Cardiac muscle cell (in vitro differentiated cells and primary cell): Measurements from ENCODE around the gene CPZ. TPM values are rescaled to one million over a fixed set of nuclear protein-coding genes. Genes with fewer than 3 reads are reported as not detected.
"Not testable (repeated sequence)": the region's sequence is repeated elsewhere in the genome, so short reads cannot be mapped to it uniquely, and the experiment has no call there.

Experiments
- DNase-seq, 2 donors: peaks; one replicate each; pipeline versions ENCODE4 v3.0.0 to v3.0.0-alpha.2; 2010 to 2017; ENCODE audit warnings: low read depth in 1 of 2, low spot score in 1 of 2
- H3K27ac ChIP-seq: fragments of 200-600 bp; sonication (generic); 2 replicates; pipeline ENCODE4 v1.5.1; 2016
- H3K27me3 ChIP-seq: fragments of 200-600 bp; sonication (generic); 2 replicates; pipeline ENCODE4 v1.6.0; 2016; ENCODE audit warnings: control low read depth
- H3K36me3 ChIP-seq: fragments of 200-600 bp; sonication (generic); 2 replicates; pipeline ENCODE4 v1.5.1; 2016; ENCODE audit warnings: control low read depth
- H3K4me1 ChIP-seq: fragments of 200-600 bp; sonication (generic); 2 replicates; pipeline ENCODE4 v1.8.1; 2017; ENCODE audit warnings: low read depth, mild to moderate bottlenecking, mixed run types
- H3K4me3 ChIP-seq: fragments of 200-600 bp; sonication (generic); 2 replicates; pipeline ENCODE4 v1.5.1; 2016; ENCODE audit warnings: mild to moderate bottlenecking
- H3K9me3 ChIP-seq: fragments of 200-600 bp; sonication (generic); 2 replicates; pipeline ENCODE4 v1.5.1; 2017; ENCODE audit warnings: low read depth, mild to moderate bottlenecking, control low read depth
- polyA plus RNA-seq: library from polyadenylated mRNA; unstranded; fragments of >200 nt; fragmentation: Nextera tagmentation; extraction: Ambion mirVana; gene quantifications from 2 replicates; pipeline ENCODE4 v1.2.1, GENCODE V29; 2016
- total RNA-seq: library from RNA; depleted of rRNA; stranded (reverse); fragments of >200 nt; gene quantifications from 2 replicates; pipeline ENCODE4 v1.2.3, GENCODE V29; 2016
- TF ChIP-seq, protein P1 (sequence below): IDR thresholded peaks from 2 replicates; pipeline ENCODE4 v1.5.1; 2012; ENCODE audit warnings: low read depth, mild to moderate bottlenecking, low read length

Gene CPZ
- total and polyA plus RNA-seq, 2 experiments from 2014 or later: 4.7 to 12.0 TPM

DNA sequence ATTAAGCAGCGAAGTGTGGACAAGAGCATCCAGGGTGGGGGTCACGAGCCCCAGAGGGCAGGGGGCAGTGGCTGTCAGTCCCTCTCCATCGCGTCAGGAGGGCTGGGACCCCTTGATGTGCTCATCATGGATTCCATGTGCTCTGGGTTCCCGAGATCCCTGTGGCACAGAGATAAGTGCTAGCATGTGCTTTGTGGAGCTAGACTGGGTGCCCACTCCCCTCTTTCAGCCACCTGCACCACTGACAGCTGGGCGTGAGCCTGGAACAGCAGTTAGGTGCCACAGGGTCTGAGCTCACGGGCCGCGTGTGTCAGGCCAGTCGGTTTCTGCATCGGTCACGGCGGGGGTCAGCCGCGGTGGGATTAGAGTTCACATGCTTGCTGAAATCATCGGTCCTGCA lies 24.3 kb downstream of the CPZ start:
- Histone ChIP-seq H3K9me3 (no peaks in the 10 kb centered on the region), H3K27me3 (no peaks in the 10 kb centered on the region), H3K4me1 (no peaks in the 10 kb centered on the region), H3K36me3 (no peaks in the 10 kb centered on the region), H3K27ac (no peak overlapping the region), H3K4me3 (no peak overlapping the region)
- DNase-seq: no peak
- TF ChIP-seq, protein P1, sequence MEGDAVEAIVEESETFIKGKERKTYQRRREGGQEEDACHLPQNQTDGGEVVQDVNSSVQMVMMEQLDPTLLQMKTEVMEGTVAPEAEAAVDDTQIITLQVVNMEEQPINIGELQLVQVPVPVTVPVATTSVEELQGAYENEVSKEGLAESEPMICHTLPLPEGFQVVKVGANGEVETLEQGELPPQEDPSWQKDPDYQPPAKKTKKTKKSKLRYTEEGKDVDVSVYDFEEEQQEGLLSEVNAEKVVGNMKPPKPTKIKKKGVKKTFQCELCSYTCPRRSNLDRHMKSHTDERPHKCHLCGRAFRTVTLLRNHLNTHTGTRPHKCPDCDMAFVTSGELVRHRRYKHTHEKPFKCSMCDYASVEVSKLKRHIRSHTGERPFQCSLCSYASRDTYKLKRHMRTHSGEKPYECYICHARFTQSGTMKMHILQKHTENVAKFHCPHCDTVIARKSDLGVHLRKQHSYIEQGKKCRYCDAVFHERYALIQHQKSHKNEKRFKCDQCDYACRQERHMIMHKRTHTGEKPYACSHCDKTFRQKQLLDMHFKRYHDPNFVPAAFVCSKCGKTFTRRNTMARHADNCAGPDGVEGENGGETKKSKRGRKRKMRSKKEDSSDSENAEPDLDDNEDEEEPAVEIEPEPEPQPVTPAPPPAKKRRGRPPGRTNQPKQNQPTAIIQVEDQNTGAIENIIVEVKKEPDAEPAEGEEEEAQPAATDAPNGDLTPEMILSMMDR: no peak

DNA sequence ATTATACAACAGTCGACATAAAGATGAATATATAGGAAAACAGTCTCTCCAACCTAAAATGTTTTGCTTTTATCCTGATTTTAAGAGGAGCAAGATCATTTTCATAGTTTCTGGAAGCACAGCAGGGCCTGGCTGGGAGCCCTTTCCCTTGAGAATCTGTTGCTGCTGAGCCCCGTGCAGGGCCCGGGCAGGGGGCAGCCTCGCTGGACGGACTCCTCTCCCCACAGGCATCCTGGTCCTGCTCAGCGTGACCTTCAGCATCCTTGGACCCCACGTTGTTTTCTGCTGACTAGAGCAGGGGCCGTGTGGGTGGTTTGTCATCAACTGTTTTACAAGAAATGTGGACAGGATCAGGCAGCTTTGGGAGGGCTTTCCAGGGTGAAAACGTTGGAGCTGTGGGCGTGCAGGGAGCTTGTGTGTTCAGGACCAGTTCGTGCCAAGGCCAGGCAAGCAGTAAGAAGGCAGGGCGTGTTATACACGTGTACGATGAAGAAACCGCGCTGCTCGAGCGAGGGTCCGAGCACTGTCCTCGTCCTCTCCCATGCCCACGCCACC lies 25.0 kb downstream of the CPZ start:
- H3K9me3 ChIP-seq: no peaks in the 10 kb centered on the region
- no peak for DNase-seq
- no peak overlapping the region for H3K27ac ChIP-seq
- TF ChIP-seq, protein P1: no peak
- H3K36me3 ChIP-seq: no peaks in the 10 kb centered on the region
- no peaks in the 10 kb centered on the region for H3K27me3 ChIP-seq
- H3K4me3 ChIP-seq: no peak overlapping the region
- no peaks in the 10 kb centered on the region for H3K4me1 ChIP-seq

DNA sequence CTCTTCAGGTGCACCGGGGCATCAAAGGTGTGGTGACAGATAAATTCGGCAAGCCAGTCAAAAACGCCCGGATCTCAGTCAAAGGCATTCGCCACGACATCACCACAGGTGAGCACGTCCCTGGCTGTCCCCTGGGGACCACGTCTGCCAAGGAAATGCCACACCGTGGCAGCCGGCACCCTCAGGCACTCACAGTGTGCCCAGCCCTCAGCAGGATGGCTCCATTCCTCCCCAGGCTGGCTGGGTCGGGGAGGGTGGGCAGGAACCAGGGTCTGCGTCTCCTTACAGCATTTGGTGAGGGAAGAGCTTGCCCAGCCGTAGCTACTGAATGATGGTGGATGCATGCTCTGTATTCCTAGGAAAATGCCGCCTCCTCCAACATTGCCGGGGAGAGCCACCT lies 25.9 kb downstream of the CPZ start:
- Histone ChIP-seq H3K27me3 (no peaks in the 10 kb centered on the region), H3K27ac (no peak overlapping the region), H3K4me1 (no peaks in the 10 kb centered on the region), H3K4me3 (no peak overlapping the region), H3K9me3 (no peaks in the 10 kb centered on the region), H3K36me3 (no peaks in the 10 kb centered on the region)
- TF ChIP-seq, protein P1: no peak
- no peak for DNase-seq

DNA sequence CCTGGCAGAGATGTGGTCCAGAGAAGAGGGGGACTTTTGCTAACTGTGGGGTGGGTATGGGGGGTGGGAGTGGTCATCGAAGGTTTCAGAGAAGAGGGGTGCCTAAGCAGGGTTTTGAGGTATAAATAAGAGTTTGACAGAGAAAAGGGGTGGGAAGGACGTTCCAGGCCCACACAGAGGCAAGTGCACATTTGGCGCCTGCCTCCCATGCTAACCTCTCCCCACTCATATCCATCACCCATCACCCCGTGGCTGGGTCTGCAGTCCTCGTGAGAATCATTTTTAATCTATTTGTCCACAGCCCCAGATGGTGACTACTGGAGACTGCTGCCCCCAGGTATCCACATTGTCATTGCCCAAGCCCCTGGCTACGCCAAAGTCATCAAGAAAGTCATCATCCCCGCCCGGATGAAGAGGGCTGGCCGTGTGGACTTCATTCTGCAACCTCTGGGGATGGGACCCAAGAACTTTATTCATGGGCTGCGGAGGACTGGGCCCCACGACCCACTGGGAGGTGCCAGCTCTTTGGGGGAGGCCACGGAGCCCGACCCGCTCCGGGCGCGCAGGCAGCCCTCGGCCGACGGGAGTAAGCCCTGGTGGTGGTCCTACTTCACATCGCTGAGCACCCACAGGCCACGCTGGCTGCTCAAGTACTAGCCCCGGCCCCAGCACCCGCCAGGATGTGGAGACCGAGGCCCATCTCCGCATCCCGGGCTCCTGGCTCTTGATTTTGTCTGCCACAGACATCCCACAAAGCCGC lies 26.6 kb downstream of the CPZ start:
- DNase-seq: no peak
- TF ChIP-seq, protein P1: no peak
- H3K36me3 ChIP-seq: no peaks in the 10 kb centered on the region

DNA sequence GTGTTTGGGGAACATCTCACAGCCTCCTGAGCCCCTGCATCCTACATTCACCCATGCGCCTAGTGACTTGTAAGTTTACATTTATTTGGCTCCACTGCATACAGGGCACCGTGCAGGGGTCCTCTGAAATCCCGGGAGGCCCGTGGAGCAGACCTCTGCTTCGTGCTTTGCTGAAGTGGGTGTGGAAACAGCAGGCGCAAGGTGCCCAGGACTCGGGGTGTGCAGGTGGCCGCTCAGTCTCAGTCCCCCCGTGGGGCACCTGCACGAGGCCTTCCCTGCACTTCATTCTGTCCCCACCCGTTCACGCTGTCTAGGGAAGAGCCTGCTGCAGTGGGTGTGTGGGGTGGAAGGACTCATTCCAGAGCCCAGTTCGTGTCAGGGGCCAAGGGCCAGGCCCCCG lies 28.6 kb downstream of the CPZ start:
- not testable (repeated sequence) for H3K9me3 ChIP-seq, H3K4me1 ChIP-seq, H3K27ac ChIP-seq, H3K36me3 ChIP-seq, H3K27me3 ChIP-seq, H3K4me3 ChIP-seq, DNase-seq

More for the DNA sequence above, 26.6 kb downstream of the CPZ start:
- Histone ChIP-seq H3K4me3 (no peak overlapping the region), H3K4me1 (no peaks in the 10 kb centered on the region), H3K9me3 (no peaks in the 10 kb centered on the region), H3K27ac (no peak overlapping the region), H3K27me3 (no peaks in the 10 kb centered on the region)

DNA sequence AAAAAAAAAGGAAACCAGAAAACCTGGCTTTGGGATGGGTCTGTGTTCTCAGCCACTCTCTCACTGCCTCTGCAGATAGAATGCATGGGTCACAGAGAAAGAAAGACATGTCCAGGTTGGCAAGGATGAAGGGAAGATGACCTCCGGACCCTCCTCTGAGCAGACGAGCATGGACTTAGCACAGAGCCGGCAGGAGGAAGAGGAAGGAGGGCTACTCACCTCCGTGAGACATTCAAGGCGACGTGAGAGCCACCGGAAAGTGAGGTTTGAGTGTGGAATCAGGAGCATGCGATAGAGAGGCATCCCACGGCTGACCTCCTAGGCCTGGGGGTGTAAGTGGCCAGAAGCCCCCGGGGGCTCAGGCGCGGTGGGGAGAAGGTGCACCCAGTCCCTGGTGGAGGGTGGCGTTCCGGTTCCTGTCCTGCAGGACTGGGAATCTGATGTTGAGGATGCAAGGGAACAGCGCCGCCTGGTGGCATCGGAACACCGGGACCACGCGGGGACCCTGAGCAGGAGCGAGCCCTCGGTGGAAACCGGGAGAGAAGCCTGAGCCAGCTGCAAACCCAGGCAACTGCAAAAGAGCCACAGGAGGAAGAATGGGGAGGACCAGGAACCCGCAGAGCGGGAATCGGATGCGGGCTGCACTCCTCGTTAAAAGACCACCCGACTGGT lies 32.2 kb downstream of the CPZ start:
- not testable (repeated sequence) for H3K27me3 ChIP-seq, DNase-seq, H3K4me1 ChIP-seq, H3K36me3 ChIP-seq, H3K9me3 ChIP-seq, H3K27ac ChIP-seq, H3K4me3 ChIP-seq

DNA sequence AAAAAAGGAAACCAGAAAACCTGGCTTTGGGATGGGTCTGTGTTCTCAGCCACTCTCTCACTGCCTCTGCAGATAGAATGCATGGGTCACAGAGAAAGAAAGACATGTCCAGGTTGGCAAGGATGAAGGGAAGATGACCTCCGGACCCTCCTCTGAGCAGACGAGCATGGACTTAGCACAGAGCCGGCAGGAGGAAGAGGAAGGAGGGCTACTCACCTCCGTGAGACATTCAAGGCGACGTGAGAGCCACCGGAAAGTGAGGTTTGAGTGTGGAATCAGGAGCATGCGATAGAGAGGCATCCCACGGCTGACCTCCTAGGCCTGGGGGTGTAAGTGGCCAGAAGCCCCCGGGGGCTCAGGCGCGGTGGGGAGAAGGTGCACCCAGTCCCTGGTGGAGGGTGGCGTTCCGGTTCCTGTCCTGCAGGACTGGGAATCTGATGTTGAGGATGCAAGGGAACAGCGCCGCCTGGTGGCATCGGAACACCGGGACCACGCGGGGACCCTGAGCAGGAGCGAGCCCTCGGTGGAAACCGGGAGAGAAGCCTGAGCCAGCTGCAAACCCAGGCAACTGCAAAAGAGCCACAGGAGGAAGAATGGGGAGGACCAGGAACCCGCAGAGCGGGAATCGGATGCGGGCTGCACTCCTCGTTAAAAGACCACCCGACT lies 37.8 kb downstream of the CPZ start:
- H3K4me3 ChIP-seq, H3K9me3 ChIP-seq, DNase-seq, H3K36me3 ChIP-seq, H3K4me1 ChIP-seq, H3K27ac ChIP-seq, H3K27me3 ChIP-seq: not testable (repeated sequence)

DNA sequence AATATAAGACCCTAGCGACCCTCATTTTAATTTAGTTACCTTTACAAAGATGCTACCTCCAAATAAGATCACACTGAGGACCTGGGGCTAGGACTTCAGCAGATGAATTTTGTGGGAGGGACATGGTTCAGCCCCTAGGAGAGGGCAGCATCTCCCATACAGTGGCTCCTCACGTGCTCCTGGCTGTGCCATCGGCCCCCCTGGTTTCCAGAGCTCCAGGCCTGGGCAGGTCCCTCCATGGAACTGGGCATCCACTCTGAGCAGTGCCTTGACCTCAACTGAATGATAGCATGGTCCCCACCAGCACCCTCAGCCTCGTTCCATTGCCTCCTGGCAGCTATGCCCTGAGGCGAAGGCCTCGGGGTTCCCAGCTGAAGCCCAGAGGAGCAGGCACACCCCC lies 39.3 kb downstream of the CPZ start:
- DNase-seq, H3K27ac ChIP-seq, H3K4me3 ChIP-seq, H3K36me3 ChIP-seq, H3K9me3 ChIP-seq, H3K27me3 ChIP-seq, H3K4me1 ChIP-seq: not testable (repeated sequence)

DNA sequence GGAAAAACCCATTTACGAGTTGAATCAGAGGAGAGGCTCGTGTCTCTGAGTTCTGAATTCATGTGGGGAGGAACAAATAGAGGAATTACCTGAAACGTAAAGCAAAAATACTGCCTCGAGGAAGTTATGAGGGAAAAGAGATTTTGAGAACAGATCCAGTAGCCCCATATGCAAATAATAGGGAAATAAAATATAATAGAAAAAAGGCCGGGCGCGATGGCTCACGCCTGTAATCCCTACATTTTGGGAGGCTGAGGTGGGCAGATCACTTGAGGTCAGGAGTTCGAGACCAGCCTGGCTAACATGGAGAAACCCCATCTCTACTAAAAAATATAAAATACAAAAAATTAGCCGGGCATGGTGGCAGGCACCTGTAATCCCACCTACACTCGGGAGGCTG lies 42.2 kb downstream of the CPZ start:
- H3K27me3 ChIP-seq: peaks cover 14% of the 10 kb centered on the region
- H3K9me3 ChIP-seq, H3K27ac ChIP-seq, H3K4me3 ChIP-seq, DNase-seq, H3K36me3 ChIP-seq, H3K4me1 ChIP-seq: not testable (repeated sequence)
